Body of pancreas (tissue), 4 donors: ENCODE measurements around the gene COL12A1. TPM values are rescaled to one million over a fixed set of nuclear protein-coding genes. Genes with fewer than 3 reads are reported as not detected.

ENCODE experiments used
- ATAC-seq: fragments of 150-250 bp; one replicate; pipeline ENCODE4 v1.9.1; 2016
- DNase-seq, 4 donors: peaks; one replicate each; pipeline ENCODE4 v3.0.0-alpha.2; 2019
- H3K27ac ChIP-seq, 4 donors: fragments of 200-600 bp; sonication (generic); 1 replicate in 3 of 4; 2 replicates in 1 of 4; pipeline versions ENCODE4 v1.5.1 to v1.6.1; 2016 to 2019; ENCODE audit warnings: mild to moderate bottlenecking in 1 of 4, mixed read lengths in 1 of 4, moderate library complexity in 1 of 4
- H3K27me3 ChIP-seq, 2 donors: fragments of 200-600 bp; sonication (generic); one replicate each; pipeline ENCODE4 v1.6.0; 2016; ENCODE audit warnings: mild to moderate bottlenecking in 1 of 2
- H3K36me3 ChIP-seq, 2 donors: fragments of 200-600 bp; sonication (generic); replicated peaks in 1 of 2; 2 replicates each; pipeline ENCODE4 v1.5.1; 2016; ENCODE audit warnings: low read depth in 2 of 2; ENCODE audit not compliant: insufficient read depth in 1 of 2
- H3K4me1 ChIP-seq: fragments of 200-600 bp; sonication (generic); one replicate; pipeline ENCODE4 v1.6.0; 2016
- H3K4me3 ChIP-seq, 2 donors: fragments of 200-600 bp; sonication (generic); 1 replicate in 1 of 2; 2 replicates in 1 of 2; pipeline ENCODE4 v1.5.1; 2016 to 2019
- H3K9me3 ChIP-seq, 3 donors: fragments of 200-600 bp; sonication (generic); 1 replicate in 2 of 3; 2 replicates in 1 of 3; pipeline ENCODE4 v1.5.1; 2016
- POLR2A ChIP-seq, 3 donors: fragments of 450-650 bp; IDR thresholded peaks; one replicate each; pipeline ENCODE4 v1.6.1; 2016; ENCODE audit warnings: antibody characterized with exemption in 3 of 3, mild to moderate bottlenecking in 2 of 3
- WGBS, 2 donors: methylation state at CpG; one replicate each; pipeline ENCODE4 v1.1.5; 2017; 5-methylcytosine and 5-hydroxymethylcytosine counted together
- intact Hi-C: fragments of 100-400 bp; cut with DNase I; formaldehyde crosslinking; loops from one replicate; pipeline ENCODE4 v1.15.1; 2023
- total RNA-seq, 2 donors: library from RNA; depleted of rRNA; stranded (reverse); fragments of >200 nt; gene quantifications; one replicate each; pipeline ENCODE4 v1.1.0, GENCODE V29; 2016
- TF ChIP-seq, protein P1 (sequence below), 7 experiments: fragments of 450-650 bp in 4 of 7; fragments of 200-600 bp in 3 of 7; sonication (generic) in 3 of 7; IDR thresholded peaks; one replicate each; pipeline ENCODE4 v1.5.1; 2016 to 2019; ENCODE audit warnings: antibody characterized with exemption in 7 of 7

COL12A1 gene
- total RNA-seq, 2 donors from 2014 or later, result 34.0 to 35.3 TPM

DNA sequence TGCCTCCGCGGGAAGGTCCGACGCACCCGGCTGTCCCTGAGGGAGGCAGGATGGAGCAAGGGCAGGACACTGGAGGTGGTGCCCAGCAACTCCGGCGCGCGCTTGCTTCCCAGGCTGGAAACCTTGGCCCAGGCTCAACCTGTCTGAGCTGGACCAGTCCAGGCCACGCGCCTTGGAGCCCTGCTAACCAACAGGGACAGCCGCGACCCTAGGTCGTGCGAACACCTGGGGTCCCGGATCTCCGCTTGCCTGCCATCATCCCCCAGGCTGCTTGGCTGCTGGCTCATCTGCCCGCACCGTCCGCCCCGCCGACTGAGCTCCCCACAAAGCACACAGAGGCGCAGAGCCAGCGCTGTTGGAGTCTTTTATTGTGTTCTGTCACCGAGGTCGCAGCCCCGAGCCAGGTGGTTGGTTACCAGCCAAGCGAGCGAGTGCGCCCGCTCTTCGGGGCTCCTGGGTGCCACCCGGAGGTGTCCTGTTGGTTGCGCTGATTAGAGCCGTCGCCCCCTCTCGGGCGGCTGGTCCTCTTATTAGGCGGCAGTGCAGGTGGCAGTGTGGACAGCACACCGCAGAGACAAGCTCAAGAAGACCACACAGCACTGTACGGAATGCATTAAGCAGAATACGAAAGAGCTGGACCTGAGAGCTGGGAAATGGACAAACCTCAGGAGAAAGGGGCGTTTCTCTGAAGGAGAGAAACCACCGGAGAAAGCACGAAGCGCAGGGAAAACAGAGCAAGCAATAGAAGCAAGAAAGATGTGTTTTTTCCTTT, 3.8 kb downstream of the COL12A1 start:
- no peak for TF ChIP-seq POLR2A (IDR thresholded peaks at IDR 0.05)
- TF ChIP-seq, protein P1, sequence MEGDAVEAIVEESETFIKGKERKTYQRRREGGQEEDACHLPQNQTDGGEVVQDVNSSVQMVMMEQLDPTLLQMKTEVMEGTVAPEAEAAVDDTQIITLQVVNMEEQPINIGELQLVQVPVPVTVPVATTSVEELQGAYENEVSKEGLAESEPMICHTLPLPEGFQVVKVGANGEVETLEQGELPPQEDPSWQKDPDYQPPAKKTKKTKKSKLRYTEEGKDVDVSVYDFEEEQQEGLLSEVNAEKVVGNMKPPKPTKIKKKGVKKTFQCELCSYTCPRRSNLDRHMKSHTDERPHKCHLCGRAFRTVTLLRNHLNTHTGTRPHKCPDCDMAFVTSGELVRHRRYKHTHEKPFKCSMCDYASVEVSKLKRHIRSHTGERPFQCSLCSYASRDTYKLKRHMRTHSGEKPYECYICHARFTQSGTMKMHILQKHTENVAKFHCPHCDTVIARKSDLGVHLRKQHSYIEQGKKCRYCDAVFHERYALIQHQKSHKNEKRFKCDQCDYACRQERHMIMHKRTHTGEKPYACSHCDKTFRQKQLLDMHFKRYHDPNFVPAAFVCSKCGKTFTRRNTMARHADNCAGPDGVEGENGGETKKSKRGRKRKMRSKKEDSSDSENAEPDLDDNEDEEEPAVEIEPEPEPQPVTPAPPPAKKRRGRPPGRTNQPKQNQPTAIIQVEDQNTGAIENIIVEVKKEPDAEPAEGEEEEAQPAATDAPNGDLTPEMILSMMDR (IDR thresholded peaks at IDR 0.05), result no peak
- WGBS, 2 donors, result 32 to 35% methylated on average over 20 to 46 of the region's 46 CpGs
- H3K9me3 ChIP-seq, result no peaks in the 10 kb centered on the region
- no peaks in the 10 kb centered on the region for H3K36me3 ChIP-seq
- intact Hi-C loops, result loop anchor here (10.0 kb wide), 2 partner anchors 787 to 1107 kb away; no protein-coding TSS in a partner anchor
- H3K27ac ChIP-seq, result no peak overlapping the region
- DNase-seq (peak in 2 of 4 donors; percentile 4 to 38), ATAC-seq (no peak)
- peaks cover 35% of the 10 kb centered on the region for H3K4me1 ChIP-seq
- no peak overlapping the region for H3K4me3 ChIP-seq
- H3K27me3 ChIP-seq, result peaks cover 0 to 24% of the 10 kb centered on the region in 2 donors

DNA sequence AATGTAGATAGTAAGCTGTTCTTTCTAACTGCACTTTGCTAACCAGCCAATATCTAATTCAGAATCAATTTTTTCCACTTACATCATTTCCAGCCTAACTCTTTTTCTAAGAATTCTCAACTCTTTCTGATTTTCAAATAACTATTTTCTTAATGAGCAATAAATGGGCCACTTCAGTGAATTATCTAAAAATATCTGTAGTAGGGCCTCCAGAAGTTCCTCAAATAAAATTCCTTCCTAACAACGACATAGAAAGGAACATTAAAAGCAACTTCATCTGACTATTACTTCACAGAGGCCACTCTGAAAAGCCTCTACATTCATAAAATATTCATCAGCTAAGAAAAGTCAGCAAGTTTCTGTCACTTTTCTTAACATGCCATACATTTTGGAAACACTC, 4.8 kb downstream of the COL12A1 start:
- DNase-seq, result no peak
- no peak for TF ChIP-seq POLR2A (IDR thresholded peaks at IDR 0.05)
- TF ChIP-seq, protein P1 (IDR thresholded peaks at IDR 0.05), result no peak
- no peak for ATAC-seq
- Histone ChIP-seq H3K27me3 (peaks cover 0 to 14% of the 10 kb centered on the region in 2 donors), H3K9me3 (no peaks in the 10 kb centered on the region), H3K4me1 (peaks cover 24% of the 10 kb centered on the region), H3K4me3 (no peak overlapping the region), H3K36me3 (no peaks in the 10 kb centered on the region), H3K27ac (no peak overlapping the region)
- intact Hi-C loops, result loop anchor here (10.0 kb wide), 2 partner anchors 786 to 1106 kb away; no protein-coding TSS in a partner anchor
- WGBS, 2 donors, result 31 to 45% methylated on average over 1 of the region's 1 CpG

DNA sequence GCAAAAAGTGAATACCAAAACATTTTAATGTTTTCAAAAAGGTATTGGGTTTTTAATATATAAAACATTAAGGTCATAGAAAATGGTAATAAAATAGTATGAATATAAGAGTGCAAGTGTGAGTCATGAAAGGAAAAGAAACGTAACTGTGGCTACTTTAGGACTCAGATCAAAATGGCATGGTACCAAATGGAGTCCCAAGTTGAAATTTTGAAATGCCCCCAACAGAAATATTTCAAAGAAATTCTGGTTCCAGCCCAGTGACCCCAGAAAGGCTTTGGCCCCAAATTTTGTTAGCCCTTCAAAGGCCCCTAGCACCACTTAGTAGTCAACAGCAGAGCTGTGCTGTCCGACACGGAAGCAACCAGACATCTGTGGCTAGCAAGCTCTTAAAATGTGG, 6.0 kb downstream of the COL12A1 start:
- H3K36me3 ChIP-seq, result no peaks in the 10 kb centered on the region
- no peak overlapping the region for H3K4me3 ChIP-seq
- no peak for TF ChIP-seq POLR2A (IDR thresholded peaks at IDR 0.05)
- TF ChIP-seq, protein P1 (IDR thresholded peaks at IDR 0.05), result no peak
- ATAC-seq (no peak), DNase-seq (no peak)
- peaks cover 13% of the 10 kb centered on the region for H3K4me1 ChIP-seq
- WGBS, 2 donors, result 84 to 97% methylated on average over 3 of the region's 3 CpGs
- H3K27ac ChIP-seq, result no peak overlapping the region
- intact Hi-C loops, result loop anchor here (10.0 kb wide), 2 partner anchors 785 to 1105 kb away; no protein-coding TSS in a partner anchor
- peaks cover 0 to 4% of the 10 kb centered on the region in 2 donors for H3K27me3 ChIP-seq
- H3K9me3 ChIP-seq, result no peaks in the 10 kb centered on the region

DNA sequence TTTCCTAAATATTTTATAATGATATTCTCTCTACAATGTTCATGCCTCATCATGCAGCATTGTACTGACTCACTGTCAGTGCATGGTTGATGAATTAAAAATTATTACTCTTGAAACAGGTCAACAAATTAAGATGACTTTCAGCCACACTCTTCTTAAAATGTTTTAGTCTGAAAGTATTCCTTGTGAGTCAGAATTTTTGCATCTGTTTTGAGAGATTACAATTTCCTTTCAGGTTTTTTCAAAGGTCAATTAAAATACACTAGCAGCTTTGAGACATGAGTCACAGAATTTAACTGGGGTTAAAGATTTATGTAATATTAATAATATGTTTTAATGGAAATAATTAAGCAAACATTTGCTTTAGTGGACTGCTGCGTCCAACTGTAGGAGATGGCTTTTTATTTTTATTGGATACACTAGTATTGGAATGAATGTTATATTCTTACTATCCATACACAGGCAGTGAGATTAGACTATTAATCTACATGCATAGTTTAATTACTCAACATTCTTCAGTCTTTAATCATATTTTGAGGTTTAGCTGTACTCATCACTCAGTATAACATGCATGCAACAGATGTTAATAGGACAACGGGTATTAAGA, 9.7 kb downstream of the COL12A1 start:
- no peak for ATAC-seq
- Histone ChIP-seq H3K9me3 (no peaks in the 10 kb centered on the region), H3K4me1 (no peaks in the 10 kb centered on the region), H3K4me3 (no peak overlapping the region), H3K36me3 (no peaks in the 10 kb centered on the region), H3K27ac (no peak overlapping the region), H3K27me3 (no peaks in the 10 kb centered on the region)
- no peak for DNase-seq
- intact Hi-C loops, result no loop called here
- 44 to 50% methylated on average over 2 of the region's 2 CpGs for WGBS, 2 donors
- TF ChIP-seq, protein P1 (IDR thresholded peaks at IDR 0.05), result no peak
- TF ChIP-seq POLR2A (IDR thresholded peaks at IDR 0.05), result no peak
